ENCODE data around the gene FLNA. TPM values are rescaled to one million over a fixed set of nuclear protein-coding genes. Genes with fewer than 3 reads are reported as not detected.
A peak's percentile ranks its signal among the peaks of the same experiment; 100 is the strongest.

The FLNA gene
- total RNA-seq, 1 donor from 2014 or later: 2,809 TPM

GRCh38 chrX:154371789-154372300, 2.6 kb downstream of the FLNA start:
- H3K27me3 ChIP-seq (ENCODE audit: insufficient read depth, low read length): no peaks in the 10 kb centered on the region
- Mint-ChIP-seq H3K4me1 (ENCODE audit: low read depth, unreplicated experiment) (no peaks in the 10 kb centered on the region), H3K4me3 (ENCODE audit: unreplicated experiment) (peak overlapping the region; percentile 83), H3K27me3 (ENCODE audit: low read depth, unreplicated experiment) (no peaks in the 10 kb centered on the region), H3K9me3 (ENCODE audit: unreplicated experiment) (no peaks in the 10 kb centered on the region), H3K36me3 (ENCODE audit: low read depth, unreplicated experiment) (peaks cover 6% of the 10 kb centered on the region), H3K27ac (ENCODE audit: unreplicated experiment) (no peak overlapping the region)
- peak overlapping the region; percentile 85 for H3K9ac ChIP-seq (ENCODE audit: low read length)
- peak overlapping the region; percentile 92 for H3K4me2 ChIP-seq (ENCODE audit: low read length)
- no peaks in the 10 kb centered on the region for H3K9me3 ChIP-seq (ENCODE audit: insufficient read depth, low read depth, low read length)
- peaks cover 8% of the 10 kb centered on the region for H3K36me3 ChIP-seq (ENCODE audit: insufficient read depth, low read length)
- H3K4me1 ChIP-seq (ENCODE audit: insufficient read depth, low read length): peaks cover 19% of the 10 kb centered on the region
- TF ChIP-seq EZH2 (IDR thresholded peaks at IDR 0.05; ENCODE audit: insufficient read depth, low read length): no peak
- no peak for TF ChIP-seq CTCF (IDR thresholded peaks at IDR 0.05; ENCODE audit: insufficient read depth, low read depth, low read length)
- H3K4me3 ChIP-seq (ENCODE audit: insufficient read depth, low read depth, low read length): peak overlapping the region; percentile 48
- no peak overlapping the region for H2AFZ ChIP-seq (ENCODE audit: low read depth, low read length)
- peaks cover 41% of the 10 kb centered on the region for H4K20me1 ChIP-seq (ENCODE audit: insufficient read depth, low read length)
- DNase-seq (ENCODE audit: low read depth): no peak
- no peak for FAIRE-seq
- H3K27ac ChIP-seq (ENCODE audit: low read depth, low read length): peak overlapping the region; percentile 53
- H3K79me2 ChIP-seq (ENCODE audit: insufficient read depth, low read length): peaks cover 81% of the 10 kb centered on the region

GRCh38 chrX:154371017-154371788, 3.2 kb downstream of the FLNA start:
- Histone ChIP-seq H3K9ac (ENCODE audit: low read length) (peak overlapping the region; percentile 93), H3K79me2 (ENCODE audit: insufficient read depth, low read length) (peaks cover 83% of the 10 kb centered on the region), H3K4me3 (ENCODE audit: insufficient read depth, low read depth, low read length) (peak overlapping the region; percentile 99), H4K20me1 (ENCODE audit: insufficient read depth, low read length) (peaks cover 48% of the 10 kb centered on the region), H2AFZ (ENCODE audit: low read depth, low read length) (no peak overlapping the region), H3K9me3 (ENCODE audit: insufficient read depth, low read depth, low read length) (no peaks in the 10 kb centered on the region), H3K36me3 (ENCODE audit: insufficient read depth, low read length) (peaks cover 11% of the 10 kb centered on the region), H3K27me3 (ENCODE audit: insufficient read depth, low read length) (no peaks in the 10 kb centered on the region), H3K4me2 (ENCODE audit: low read length) (peak overlapping the region; percentile 98), H3K27ac (ENCODE audit: low read depth, low read length) (peak overlapping the region; percentile 82), H3K4me1 (ENCODE audit: insufficient read depth, low read length) (peaks cover 25% of the 10 kb centered on the region)
- peak; percentile 75 for DNase-seq (ENCODE audit: low read depth)
- TF ChIP-seq CTCF (IDR thresholded peaks at IDR 0.05; ENCODE audit: insufficient read depth, low read depth, low read length) (no peak), EZH2 (IDR thresholded peaks at IDR 0.05; ENCODE audit: insufficient read depth, low read length) (no peak)
- Mint-ChIP-seq H3K27me3 (ENCODE audit: low read depth, unreplicated experiment) (no peaks in the 10 kb centered on the region), H3K27ac (ENCODE audit: unreplicated experiment) (no peak overlapping the region), H3K4me1 (ENCODE audit: low read depth, unreplicated experiment) (no peaks in the 10 kb centered on the region), H3K9me3 (ENCODE audit: unreplicated experiment) (no peaks in the 10 kb centered on the region), H3K36me3 (ENCODE audit: low read depth, unreplicated experiment) (peaks cover 6% of the 10 kb centered on the region), H3K4me3 (ENCODE audit: unreplicated experiment) (peak overlapping the region; percentile 83)
- FAIRE-seq: no peak

All from astrocyte (in vitro differentiated cells and primary cell).